ENCODE data around the gene TIGD6.

TIGD6 gene

DNA sequence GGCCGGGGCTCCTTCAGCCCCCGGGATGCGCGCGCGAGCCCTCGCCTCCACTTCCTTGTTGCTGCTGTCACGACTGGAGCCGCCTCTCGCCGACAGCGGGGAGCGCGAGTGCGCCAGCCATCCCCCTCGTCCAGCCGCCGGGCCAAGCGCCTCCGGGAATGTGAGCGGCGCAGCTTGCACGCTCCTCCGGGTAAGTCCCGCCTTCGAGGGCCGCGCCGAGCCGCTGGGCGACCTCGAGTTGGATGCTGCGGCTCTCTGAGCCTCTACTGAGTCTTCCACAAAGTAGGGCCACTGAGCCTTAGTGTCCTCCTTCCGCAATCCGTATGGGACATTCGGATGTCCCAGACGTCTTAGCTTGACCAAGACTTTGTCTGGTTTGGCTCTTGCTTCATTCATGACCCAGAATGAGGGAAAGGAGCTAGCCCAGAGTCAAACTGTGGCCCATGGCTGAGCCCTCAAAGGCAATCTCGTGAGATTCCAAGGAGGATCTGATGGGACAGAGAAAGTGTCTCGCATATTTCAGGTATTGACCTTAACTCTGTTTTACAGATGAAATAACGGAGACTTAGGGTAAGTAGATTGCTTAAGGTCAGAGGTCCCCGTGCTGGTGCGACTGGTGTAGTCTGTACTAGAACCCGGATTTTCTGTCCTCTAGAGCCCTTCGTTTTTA lies 671 bp upstream of the TIGD6 start:
- H3K36me3 ChIP-seq (ENCODE audit: insufficient read depth, low read length) = peaks cover 12% of the 10 kb centered on the region; the same call in 1 of the 2 replicates
- peaks cover 59% of the 10 kb centered on the region for H3K79me2 ChIP-seq (ENCODE audit: insufficient read depth, low read length)
- H3K4me2 ChIP-seq (ENCODE audit: low read depth, low read length, poor library complexity, severe bottlenecking) = peak overlapping the region; percentile 90
- no peaks in the 10 kb centered on the region for H3K27me3 ChIP-seq (ENCODE audit: insufficient read depth, low read length, poor library complexity, severe bottlenecking)
- peak overlapping the region; percentile 89 for H3K9ac ChIP-seq (ENCODE audit: low read depth, low read length, poor library complexity, severe bottlenecking)
- H3K9me2 ChIP-seq (replicated peaks; ENCODE audit: low read depth, low read length) = no peaks in the 10 kb centered on the region
- TF ChIP-seq, protein P1, sequence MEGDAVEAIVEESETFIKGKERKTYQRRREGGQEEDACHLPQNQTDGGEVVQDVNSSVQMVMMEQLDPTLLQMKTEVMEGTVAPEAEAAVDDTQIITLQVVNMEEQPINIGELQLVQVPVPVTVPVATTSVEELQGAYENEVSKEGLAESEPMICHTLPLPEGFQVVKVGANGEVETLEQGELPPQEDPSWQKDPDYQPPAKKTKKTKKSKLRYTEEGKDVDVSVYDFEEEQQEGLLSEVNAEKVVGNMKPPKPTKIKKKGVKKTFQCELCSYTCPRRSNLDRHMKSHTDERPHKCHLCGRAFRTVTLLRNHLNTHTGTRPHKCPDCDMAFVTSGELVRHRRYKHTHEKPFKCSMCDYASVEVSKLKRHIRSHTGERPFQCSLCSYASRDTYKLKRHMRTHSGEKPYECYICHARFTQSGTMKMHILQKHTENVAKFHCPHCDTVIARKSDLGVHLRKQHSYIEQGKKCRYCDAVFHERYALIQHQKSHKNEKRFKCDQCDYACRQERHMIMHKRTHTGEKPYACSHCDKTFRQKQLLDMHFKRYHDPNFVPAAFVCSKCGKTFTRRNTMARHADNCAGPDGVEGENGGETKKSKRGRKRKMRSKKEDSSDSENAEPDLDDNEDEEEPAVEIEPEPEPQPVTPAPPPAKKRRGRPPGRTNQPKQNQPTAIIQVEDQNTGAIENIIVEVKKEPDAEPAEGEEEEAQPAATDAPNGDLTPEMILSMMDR (conservative IDR thresholded peaks at IDR 0.05; ENCODE audit: low read length) = no peak
- TF ChIP-seq EZH2phosphoT487 (IDR thresholded peaks at IDR 0.05; ENCODE audit: borderline replicate concordance) = no peak
- peak overlapping the region; percentile 86 for H3K4me3 ChIP-seq (ENCODE audit: low read length, poor library complexity, severe bottlenecking)
- H3K9me3 ChIP-seq (ENCODE audit: insufficient read depth, low read depth, low read length) = no peaks in the 10 kb centered on the region
- H3K4me1 ChIP-seq (ENCODE audit: insufficient read depth, low read length, poor library complexity, severe bottlenecking) = peaks cover 40% of the 10 kb centered on the region
- peak overlapping the region; percentile 83 for H2AFZ ChIP-seq (ENCODE audit: low read length)
- peaks cover 38% of the 10 kb centered on the region for H4K20me1 ChIP-seq (ENCODE audit: insufficient read depth, low read length, poor library complexity, severe bottlenecking)
- no peaks in the 10 kb centered on the region for H3F3A ChIP-seq (ENCODE audit: low read depth)

DNA sequence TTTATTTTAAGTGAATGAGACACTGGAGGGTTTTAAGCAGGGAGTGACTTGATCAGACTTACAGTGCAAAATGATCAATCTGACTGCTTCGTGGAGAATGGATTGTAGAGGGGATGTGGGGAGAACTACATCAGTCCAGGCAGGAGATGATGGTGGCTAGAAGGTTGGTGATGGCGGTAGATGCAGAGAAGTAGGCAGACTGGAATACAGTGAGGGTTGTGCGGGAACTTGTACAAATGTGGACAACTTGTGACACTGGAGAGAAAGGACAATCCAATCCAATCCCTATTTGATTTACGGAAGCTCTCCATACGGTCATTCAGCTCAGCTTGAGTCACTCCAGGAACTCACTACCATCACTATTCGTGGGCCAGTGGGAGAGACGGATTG lies 593 bp downstream of the TIGD6 start:
- Histone ChIP-seq H3K36me3 (ENCODE audit: insufficient read depth, low read length) (peaks cover 2% of the 10 kb centered on the region; the same call in 1 of the 2 replicates), H2AFZ (ENCODE audit: low read length) (peak overlapping the region; percentile 83)

DNA sequence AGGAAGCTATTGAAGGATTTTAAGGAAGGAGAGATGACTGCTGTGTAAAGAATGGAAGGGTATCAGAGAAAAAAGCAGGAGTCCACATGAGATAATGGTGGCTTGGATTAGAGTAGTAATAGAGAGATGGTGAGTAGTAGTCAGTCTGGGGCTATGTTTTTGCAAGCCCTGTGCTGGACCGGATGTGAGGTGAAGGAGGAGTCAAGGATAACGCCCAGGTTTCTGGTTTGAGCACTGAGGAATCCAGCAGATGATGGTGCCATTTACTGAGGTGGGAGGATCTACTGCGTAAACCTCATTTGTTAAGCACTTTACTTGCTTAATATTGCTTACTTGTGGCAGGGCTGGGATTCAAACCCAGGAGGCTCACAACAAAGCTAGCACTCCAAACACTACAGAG lies 1.1 kb downstream of the TIGD6 start:
- Histone ChIP-seq H3K4me1 (ENCODE audit: insufficient read depth, low read length, poor library complexity, severe bottlenecking) (peaks cover 28% of the 10 kb centered on the region), H3K4me2 (ENCODE audit: low read depth, low read length, poor library complexity, severe bottlenecking) (peak overlapping the region; percentile 95), H3K9me2 (replicated peaks; ENCODE audit: low read depth, low read length) (no peaks in the 10 kb centered on the region), H4K20me1 (ENCODE audit: insufficient read depth, low read length, poor library complexity, severe bottlenecking) (peaks cover 29% of the 10 kb centered on the region), H3K9me3 (ENCODE audit: insufficient read depth, low read depth, low read length) (no peaks in the 10 kb centered on the region), H3K4me3 (ENCODE audit: low read length, poor library complexity, severe bottlenecking) (peak overlapping the region; percentile 86), H3F3A (ENCODE audit: low read depth) (no peaks in the 10 kb centered on the region), H3K79me2 (ENCODE audit: insufficient read depth, low read length) (peaks cover 44% of the 10 kb centered on the region), H3K36me3 (ENCODE audit: insufficient read depth, low read length) (no peaks in the 10 kb centered on the region), H3K27me3 (ENCODE audit: insufficient read depth, low read length, poor library complexity, severe bottlenecking) (no peaks in the 10 kb centered on the region), H3K9ac (ENCODE audit: low read depth, low read length, poor library complexity, severe bottlenecking) (peak overlapping the region; percentile 89), H2AFZ (ENCODE audit: low read length) (no peak overlapping the region)
- TF ChIP-seq EZH2phosphoT487 (IDR thresholded peaks at IDR 0.05; ENCODE audit: borderline replicate concordance) = no peak
- TF ChIP-seq, protein P1 (conservative IDR thresholded peaks at IDR 0.05; ENCODE audit: low read length) = no peak

More for the DNA sequence above, 593 bp downstream of the TIGD6 start:
- TF ChIP-seq EZH2phosphoT487 (IDR thresholded peaks at IDR 0.05; ENCODE audit: borderline replicate concordance) = no peak
- TF ChIP-seq, protein P1 (conservative IDR thresholded peaks at IDR 0.05; ENCODE audit: low read length) = no peak
- H3K27me3 ChIP-seq (ENCODE audit: insufficient read depth, low read length, poor library complexity, severe bottlenecking) = no peaks in the 10 kb centered on the region
- H3F3A ChIP-seq (ENCODE audit: low read depth) = no peaks in the 10 kb centered on the region
- peak overlapping the region; percentile 89 for H3K9ac ChIP-seq (ENCODE audit: low read depth, low read length, poor library complexity, severe bottlenecking)
- H3K79me2 ChIP-seq (ENCODE audit: insufficient read depth, low read length) = peaks cover 49% of the 10 kb centered on the region
- H3K4me1 ChIP-seq (ENCODE audit: insufficient read depth, low read length, poor library complexity, severe bottlenecking) = peaks cover 33% of the 10 kb centered on the region
- peaks cover 34% of the 10 kb centered on the region for H4K20me1 ChIP-seq (ENCODE audit: insufficient read depth, low read length, poor library complexity, severe bottlenecking)
- H3K4me2 ChIP-seq (ENCODE audit: low read depth, low read length, poor library complexity, severe bottlenecking) = peak overlapping the region; percentile 95
- H3K4me3 ChIP-seq (ENCODE audit: low read length, poor library complexity, severe bottlenecking) = peak overlapping the region; percentile 86
- no peaks in the 10 kb centered on the region for H3K9me2 ChIP-seq (replicated peaks; ENCODE audit: low read depth, low read length)
- H3K9me3 ChIP-seq (ENCODE audit: insufficient read depth, low read depth, low read length) = no peaks in the 10 kb centered on the region

Data from Loucy (cell line).